Hematopoietic multipotent progenitor cell treated with erythropoietin and hydrocortisone succinate and interleukin-3 and kit ligand, for 6 days (in vitro differentiated cells): ENCODE measurements around the gene TRIM7.
"Not testable (repeated sequence)": the region's sequence is repeated elsewhere in the genome, so short reads cannot be mapped to it uniquely, and the experiment has no call there.

ENCODE experiments used
- DNase-seq: peaks from one replicate; pipeline ENCODE4 v3.0.0-alpha.2; 2015

TRIM7 gene

GRCh38 chr5:181190711-181191525, 14.1 kb downstream of the TRIM7 start:
- peak; percentile 61 for DNase-seq

GRCh38 chr5:181189962-181190710, 14.9 kb downstream of the TRIM7 start:
- DNase-seq = no peak

- peak; percentile 64 for DNase-seq
Measured at GRCh38 chr5:181189363-181189961, 15.5 kb downstream of the TRIM7 start.

- DNase-seq = peak; percentile 91
Measured at GRCh38 chr5:181188700-181189362, 16.2 kb downstream of the TRIM7 start.

GRCh38 chr5:181187500-181188213, 17.3 kb downstream of the TRIM7 start:
- DNase-seq = peak; percentile 83

- no peak for DNase-seq
Measured at GRCh38 chr5:181186986-181187499, 18.0 kb downstream of the TRIM7 start.

GRCh38 chr5:181186022-181186421, 19.0 kb downstream of the TRIM7 start:
- peak; percentile 0 for DNase-seq

- DNase-seq = no peak
Measured at GRCh38 chr5:181185560-181185959, 19.4 kb downstream of the TRIM7 start.

- DNase-seq = no peak
Measured at GRCh38 chr5:181184845-181185216, 20.2 kb downstream of the TRIM7 start.

GRCh38 chr5:181182651-181183050, 22.3 kb downstream of the TRIM7 start:
- DNase-seq = no peak

GRCh38 chr5:181181650-181182565, 23.1 kb downstream of the TRIM7 start:
- peak; percentile 85 for DNase-seq

GRCh38 chr5:181177559-181177958, 27.4 kb downstream of the TRIM7 start:
- DNase-seq = not testable (repeated sequence)

GRCh38 chr5:181176254-181176952, 28.6 kb downstream of the TRIM7 start:
- DNase-seq = no peak

- DNase-seq = peak; percentile 81
Measured at GRCh38 chr5:181173420-181174342, 31.3 kb downstream of the TRIM7 start.

- peak; percentile 80 for DNase-seq
Measured at GRCh38 chr5:181173027-181173419, 32.0 kb downstream of the TRIM7 start.

GRCh38 chr5:181171782-181172181, 33.2 kb downstream of the TRIM7 start:
- DNase-seq = peak; percentile 30

GRCh38 chr5:181170996-181171395, 34.0 kb downstream of the TRIM7 start:
- no peak for DNase-seq

- DNase-seq = peak; percentile 33
Measured at GRCh38 chr5:181170237-181170825, 34.7 kb downstream of the TRIM7 start.
